Mesenchymal stem cell (in vitro differentiated cells and primary cell): ENCODE data around the gene SMTN.
A peak's percentile ranks its signal among the peaks of the same experiment; 100 is the strongest.

ENCODE experiments used
- DNase-seq: peaks from one replicate; pipeline ENCODE4 v3.0.0-alpha.2; 2013
- H2AFZ ChIP-seq: one replicate; pipeline ENCODE4 v1.6.1; 2013; ENCODE audit warnings: low read depth, mild to moderate bottlenecking, control low read depth, inconsistent platforms, low read length, moderate library complexity
- H2AK5ac ChIP-seq: 2 replicates; pipeline ENCODE4 v1.6.1; 2013; ENCODE audit warnings: low read length, moderate library complexity, mild to moderate bottlenecking, inconsistent platforms; ENCODE audit not compliant: severe bottlenecking
- H2BK120ac ChIP-seq: one replicate; pipeline ENCODE4 v1.6.1; 2013; ENCODE audit warnings: low read depth, mild to moderate bottlenecking, inconsistent platforms, low read length, moderate library complexity
- H2BK12ac ChIP-seq, 2 experiments: one replicate each; pipeline ENCODE4 v1.6.1; 2013; ENCODE audit warnings: inconsistent platforms in 2 of 2, low read length in 2 of 2, mild to moderate bottlenecking in 2 of 2, moderate library complexity in 2 of 2, control low read depth in 1 of 2
- H2BK15ac ChIP-seq: one replicate; pipeline ENCODE4 v1.6.1; 2013; ENCODE audit warnings: mild to moderate bottlenecking, low read depth, inconsistent platforms; ENCODE audit not compliant: poor library complexity, severe bottlenecking
- H2BK5ac ChIP-seq: 2 replicates; pipeline ENCODE4 v1.6.1; 2013; ENCODE audit warnings: low read depth, mild to moderate bottlenecking, low read length, control low read depth, inconsistent platforms; ENCODE audit not compliant: poor library complexity, severe bottlenecking
- H3K14ac ChIP-seq, 2 experiments: one replicate each; pipeline ENCODE4 v1.6.1; 2013; ENCODE audit warnings: inconsistent platforms in 2 of 2, low read length in 2 of 2, control low read depth in 1 of 2, mild to moderate bottlenecking in 1 of 2, moderate library complexity in 1 of 2
- H3K18ac ChIP-seq, 2 experiments: one replicate each; pipeline ENCODE4 v1.6.1; 2013; ENCODE audit warnings: inconsistent platforms in 2 of 2, low read length in 2 of 2, control low read depth in 1 of 2, low read depth in 1 of 2, mild to moderate bottlenecking in 1 of 2
- H3K23ac ChIP-seq, 2 experiments: one replicate each; pipeline ENCODE4 v1.6.1; 2013; ENCODE audit warnings: inconsistent platforms in 2 of 2, low read length in 2 of 2, mild to moderate bottlenecking in 2 of 2, moderate library complexity in 2 of 2, control low read depth in 1 of 2
- H3K27ac ChIP-seq: 2 replicates; pipeline ENCODE4 v1.5.1; 2013; ENCODE audit warnings: mild to moderate bottlenecking, moderate library complexity, low read length, control low read depth, inconsistent platforms; ENCODE audit not compliant: poor library complexity, severe bottlenecking
- H3K27me3 ChIP-seq, 2 experiments: 2 replicates each; pipeline versions ENCODE4 v1.6.1 to v1.7.0; 2013; ENCODE audit warnings: low read length in 2 of 2, mild to moderate bottlenecking in 2 of 2, moderate library complexity in 2 of 2, control low read depth in 1 of 2, inconsistent platforms in 1 of 2; ENCODE audit not compliant: control insufficient read depth in 1 of 2, insufficient read depth in 1 of 2
- H3K36me3 ChIP-seq, 2 experiments: 2 replicates each; pipeline versions ENCODE4 v1.6.1 to v1.7.0; 2013; ENCODE audit warnings: low read length in 2 of 2, control low read depth in 1 of 2, inconsistent platforms in 1 of 2, low read depth in 1 of 2, mild to moderate bottlenecking in 1 of 2; ENCODE audit not compliant: insufficient read depth in 2 of 2, control insufficient read depth in 1 of 2
- H3K4ac ChIP-seq, 2 experiments: one replicate each; pipeline ENCODE4 v1.6.1; 2013; ENCODE audit warnings: inconsistent platforms in 2 of 2, low read length in 2 of 2, mild to moderate bottlenecking in 2 of 2, moderate library complexity in 2 of 2, control low read depth in 1 of 2, low read depth in 1 of 2
- H3K4me1 ChIP-seq: 2 replicates; pipeline ENCODE4 v1.6.1; 2013; ENCODE audit warnings: low read depth, low read length, control low read depth; ENCODE audit not compliant: control insufficient read depth, insufficient read depth
- H3K4me2 ChIP-seq: 2 replicates; pipeline ENCODE4 v1.6.1; 2013; ENCODE audit warnings: low read length, mild to moderate bottlenecking, inconsistent platforms; ENCODE audit not compliant: poor library complexity, severe bottlenecking
- H3K4me3 ChIP-seq, 2 experiments: 2 replicates each; pipeline versions ENCODE4 v1.5.1 to v1.7.0; 2013; ENCODE audit warnings: low read length in 2 of 2, mild to moderate bottlenecking in 2 of 2, control low read depth in 1 of 2, low read depth in 1 of 2; ENCODE audit not compliant: insufficient read depth in 1 of 2
- H3K79me1 ChIP-seq: replicated peaks from 2 replicates; pipeline ENCODE4 v1.6.1; 2013; ENCODE audit warnings: mild to moderate bottlenecking, control low read depth, low read length, inconsistent platforms; ENCODE audit not compliant: poor library complexity, severe bottlenecking
- H3K9ac ChIP-seq: 2 replicates; pipeline ENCODE4 v1.7.0; 2013; ENCODE audit warnings: mild to moderate bottlenecking, low read length, moderate library complexity
- H3K9me3 ChIP-seq: 2 replicates; pipeline ENCODE4 v1.7.0; 2013; ENCODE audit warnings: mild to moderate bottlenecking, low read length; ENCODE audit not compliant: control insufficient read depth
- H4K8ac ChIP-seq: one replicate; pipeline ENCODE4 v1.6.1; 2013; ENCODE audit warnings: inconsistent platforms, mild to moderate bottlenecking, low read length, moderate library complexity
- H4K91ac ChIP-seq: one replicate; pipeline ENCODE4 v1.6.1; 2013; ENCODE audit warnings: mild to moderate bottlenecking, low read length, inconsistent platforms
- WGBS: methylation state at CpG from one replicate; pipeline ENCODE4 v1.1.7; 2013; ENCODE audit warnings: mixed read lengths; 5-methylcytosine and 5-hydroxymethylcytosine counted together

The SMTN gene

GRCh38 chr22:31046539-31047226 is 34.4 kb upstream of the SMTN start:
- H4K8ac ChIP-seq: peak overlapping the region; percentile 93
- H3K4me3 ChIP-seq: no peak overlapping the region
- H3K4me1 ChIP-seq: peaks cover 7% of the 10 kb centered on the region
- no peaks in the 10 kb centered on the region for H3K27me3 ChIP-seq
- peak overlapping the region in 1 of 2 experiments; percentile 75 for H2BK12ac ChIP-seq
- WGBS: 45% methylated on average over 10 of the region's 11 CpGs
- H3K9ac ChIP-seq: no peak overlapping the region
- DNase-seq: peak; percentile 84
- no peak overlapping the region for H3K14ac ChIP-seq
- H3K36me3 ChIP-seq: no peaks in the 10 kb centered on the region
- no peak overlapping the region for H2AK5ac ChIP-seq
- peak overlapping the region; percentile 64 to 91 for H3K18ac ChIP-seq
- peak overlapping the region; percentile 96 for H2BK120ac ChIP-seq
- H2BK5ac ChIP-seq: no peak overlapping the region
- H3K79me1 ChIP-seq: no peaks in the 10 kb centered on the region
- peak overlapping the region; percentile 81 to 96 for H3K4ac ChIP-seq
- no peak overlapping the region for H2AFZ ChIP-seq
- no peak overlapping the region for H3K23ac ChIP-seq
- no peak overlapping the region for H2BK15ac ChIP-seq
- no peak overlapping the region for H3K4me2 ChIP-seq
- H4K91ac ChIP-seq: peak overlapping the region; percentile 58
- H3K9me3 ChIP-seq: no peaks in the 10 kb centered on the region
- H3K27ac ChIP-seq: no peak overlapping the region

- no peak overlapping the region for H3K4me2 ChIP-seq
- H3K14ac ChIP-seq: peak overlapping the region in 1 of 2 experiments; percentile 30
- H3K18ac ChIP-seq: peak overlapping the region in 1 of 2 experiments; percentile 44
- H2BK15ac ChIP-seq: peak overlapping the region; percentile 41
- no peak overlapping the region for H3K23ac ChIP-seq
- no peak overlapping the region for H2AK5ac ChIP-seq
- H3K4ac ChIP-seq: peak overlapping the region in 1 of 2 experiments; percentile 12
- H3K79me1 ChIP-seq: no peaks in the 10 kb centered on the region
- H3K4me3 ChIP-seq: no peak overlapping the region
- peak overlapping the region; percentile 18 for H4K91ac ChIP-seq
- no peaks in the 10 kb centered on the region for H3K27me3 ChIP-seq
- H3K36me3 ChIP-seq: no peaks in the 10 kb centered on the region
- peak overlapping the region in 1 of 2 experiments; percentile 59 for H2BK12ac ChIP-seq
- no peak for DNase-seq
- no peak overlapping the region for H2BK120ac ChIP-seq
- H4K8ac ChIP-seq: no peak overlapping the region
- H3K9me3 ChIP-seq: no peaks in the 10 kb centered on the region
- H2BK5ac ChIP-seq: no peak overlapping the region
- H3K4me1 ChIP-seq: peaks cover 9% of the 10 kb centered on the region
- 81% methylated on average over 4 of the region's 4 CpGs for WGBS
- H3K9ac ChIP-seq: no peak overlapping the region
- H3K27ac ChIP-seq: no peak overlapping the region
- no peak overlapping the region for H2AFZ ChIP-seq
These were observed 32.5 kb upstream of the SMTN start for GRCh38 chr22:31048570-31048969.

GRCh38 chr22:31049815-31050420 is 31.2 kb upstream of the SMTN start:
- Histone ChIP-seq H3K9me3 (no peaks in the 10 kb centered on the region), H3K79me1 (no peaks in the 10 kb centered on the region), H3K18ac (peak overlapping the region in 1 of 2 experiments; percentile 54), H3K4me1 (peaks cover 9% of the 10 kb centered on the region), H2BK5ac (no peak overlapping the region), H4K91ac (peak overlapping the region; percentile 18), H4K8ac (no peak overlapping the region), H3K27ac (no peak overlapping the region), H2AK5ac (no peak overlapping the region), H3K27me3 (no peaks in the 10 kb centered on the region), H3K4ac (peak overlapping the region in 1 of 2 experiments; percentile 27), H3K23ac (no peak overlapping the region), H3K4me3 (no peak overlapping the region), H3K9ac (no peak overlapping the region), H2BK15ac (no peak overlapping the region), H3K14ac (no peak overlapping the region), H2AFZ (no peak overlapping the region), H3K4me2 (no peak overlapping the region), H2BK12ac (peak overlapping the region in 1 of 2 experiments; percentile 56), H2BK120ac (no peak overlapping the region), H3K36me3 (no peaks in the 10 kb centered on the region)
- peak; percentile 65 for DNase-seq
- WGBS: 8% methylated on average over 2 of the region's 3 CpGs

- no peak overlapping the region for H3K4me2 ChIP-seq
- no peak overlapping the region for H3K14ac ChIP-seq
- H3K4ac ChIP-seq: peak overlapping the region; percentile 12 to 94
- 42% methylated on average over 5 of the region's 5 CpGs for WGBS
- H2BK12ac ChIP-seq: peak overlapping the region; percentile 85 to 98
- H3K79me1 ChIP-seq: no peaks in the 10 kb centered on the region
- H3K36me3 ChIP-seq: no peaks in the 10 kb centered on the region
- H2BK15ac ChIP-seq: peak overlapping the region; percentile 80
- no peak overlapping the region for H2BK5ac ChIP-seq
- H3K4me3 ChIP-seq: no peak overlapping the region
- H3K27me3 ChIP-seq: no peaks in the 10 kb centered on the region
- DNase-seq: no peak
- peak overlapping the region; percentile 67 for H3K9ac ChIP-seq
- H2AFZ ChIP-seq: no peak overlapping the region
- peak overlapping the region; percentile 89 for H4K8ac ChIP-seq
- peak overlapping the region; percentile 94 for H4K91ac ChIP-seq
- H3K27ac ChIP-seq: no peak overlapping the region
- H3K4me1 ChIP-seq: peaks cover 16% of the 10 kb centered on the region
- H3K18ac ChIP-seq: peak overlapping the region; percentile 70 to 83
- H2AK5ac ChIP-seq: peak overlapping the region; percentile 6
- no peak overlapping the region for H3K23ac ChIP-seq
- H2BK120ac ChIP-seq: peak overlapping the region; percentile 96
- H3K9me3 ChIP-seq: no peaks in the 10 kb centered on the region
These were observed 25.9 kb upstream of the SMTN start for GRCh38 chr22:31055117-31055634.
